T-helper 2 cell treated with Interferon-gamma antibody and Interleukin-4, amounts not matched to agents 5 μg/mL and 100 μg/mL, for 36 hours (primary cell): Measurements from ENCODE around the gene UNC119.

Source experiments
- DNase-seq: peaks from one replicate; pipeline ENCODE4 v3.0.0; 2021; ENCODE audit warnings: low spot score
- H3K27ac Mint-ChIP-seq: one replicate; pipeline ENCODE4 v1.8.0; 2021; ENCODE audit warnings: mild to moderate bottlenecking, mixed read lengths
- H3K27me3 Mint-ChIP-seq: one replicate; pipeline ENCODE4 v1.8.0; 2021; ENCODE audit warnings: low read depth, mixed read lengths
- H3K36me3 Mint-ChIP-seq: one replicate; pipeline ENCODE4 v1.8.0; 2021; ENCODE audit warnings: low read depth, mixed read lengths
- H3K4me1 Mint-ChIP-seq: one replicate; pipeline ENCODE4 v1.8.0; 2021; ENCODE audit warnings: low read depth, mixed read lengths
- H3K4me3 Mint-ChIP-seq: one replicate; pipeline ENCODE4 v1.8.0; 2022; ENCODE audit warnings: mild to moderate bottlenecking, moderate library complexity, mixed read lengths
- H3K9me3 Mint-ChIP-seq: one replicate; pipeline ENCODE4 v1.8.0; 2021; ENCODE audit warnings: mixed read lengths

Gene UNC119

GRCh38 chr17:28514561-28515002 lies 37.8 kb downstream of the UNC119 start:
- DNase-seq = no peak
- Mint-ChIP-seq H3K4me1 (no peaks in the 10 kb centered on the region), H3K27ac (no peak overlapping the region), H3K36me3 (no peaks in the 10 kb centered on the region), H3K27me3 (peaks cover 5% of the 10 kb centered on the region), H3K4me3 (no peak overlapping the region), H3K9me3 (no peaks in the 10 kb centered on the region)

- Mint-ChIP-seq H3K27me3 (peaks cover 4% of the 10 kb centered on the region), H3K4me1 (no peaks in the 10 kb centered on the region), H3K27ac (no peak overlapping the region), H3K9me3 (no peaks in the 10 kb centered on the region), H3K4me3 (no peak overlapping the region), H3K36me3 (no peaks in the 10 kb centered on the region)
- no peak for DNase-seq
Measured at GRCh38 chr17:28513476-28513875, 38.9 kb downstream of the UNC119 start.

GRCh38 chr17:28511858-28512461 lies 40.5 kb downstream of the UNC119 start:
- DNase-seq = no peak
- no peak overlapping the region for H3K27ac Mint-ChIP-seq
- H3K27me3 Mint-ChIP-seq = peaks cover 8% of the 10 kb centered on the region
- H3K4me1 Mint-ChIP-seq = no peaks in the 10 kb centered on the region
- H3K36me3 Mint-ChIP-seq = no peaks in the 10 kb centered on the region
- H3K4me3 Mint-ChIP-seq = no peak overlapping the region
- H3K9me3 Mint-ChIP-seq = no peaks in the 10 kb centered on the region

GRCh38 chr17:28509789-28510188 lies 42.6 kb downstream of the UNC119 start:
- no peaks in the 10 kb centered on the region for H3K9me3 Mint-ChIP-seq
- H3K4me1 Mint-ChIP-seq = no peaks in the 10 kb centered on the region
- H3K27me3 Mint-ChIP-seq = peaks cover 10% of the 10 kb centered on the region
- H3K27ac Mint-ChIP-seq = no peak overlapping the region
- H3K36me3 Mint-ChIP-seq = no peaks in the 10 kb centered on the region
- no peak for DNase-seq
- no peak overlapping the region for H3K4me3 Mint-ChIP-seq

- no peak for DNase-seq
- Mint-ChIP-seq H3K4me1 (no peaks in the 10 kb centered on the region), H3K27me3 (peaks cover 16% of the 10 kb centered on the region), H3K27ac (no peak overlapping the region), H3K36me3 (no peaks in the 10 kb centered on the region), H3K9me3 (no peaks in the 10 kb centered on the region), H3K4me3 (no peak overlapping the region)
Measured at GRCh38 chr17:28508211-28508724, 44.2 kb downstream of the UNC119 start.

- no peak overlapping the region for H3K27ac Mint-ChIP-seq
- H3K4me3 Mint-ChIP-seq = no peak overlapping the region
- no peaks in the 10 kb centered on the region for H3K4me1 Mint-ChIP-seq
- H3K36me3 Mint-ChIP-seq = no peaks in the 10 kb centered on the region
- peaks cover 16% of the 10 kb centered on the region for H3K27me3 Mint-ChIP-seq
- DNase-seq = no peak
- no peaks in the 10 kb centered on the region for H3K9me3 Mint-ChIP-seq
Measured at GRCh38 chr17:28507567-28508203, 44.7 kb downstream of the UNC119 start.

- DNase-seq = no peak
- no peaks in the 10 kb centered on the region for H3K36me3 Mint-ChIP-seq
- H3K27me3 Mint-ChIP-seq = peaks cover 16% of the 10 kb centered on the region
- H3K4me3 Mint-ChIP-seq = no peak overlapping the region
- no peaks in the 10 kb centered on the region for H3K9me3 Mint-ChIP-seq
- H3K4me1 Mint-ChIP-seq = no peaks in the 10 kb centered on the region
- H3K27ac Mint-ChIP-seq = no peak overlapping the region
Measured at GRCh38 chr17:28506763-28507487, 45.5 kb downstream of the UNC119 start.

- H3K27me3 Mint-ChIP-seq = peaks cover 16% of the 10 kb centered on the region
- H3K4me3 Mint-ChIP-seq = no peak within 1 kb of the TSS
- H3K4me1 Mint-ChIP-seq = no peaks in the 10 kb centered on the region
- no peaks in the 10 kb centered on the region for H3K9me3 Mint-ChIP-seq
- no peak for DNase-seq
- no peak within 1 kb of the TSS for H3K27ac Mint-ChIP-seq
- H3K36me3 Mint-ChIP-seq = no peaks in the 10 kb centered on the region
Measured at GRCh38 chr17:28505986-28506665, 46.3 kb downstream of the UNC119 start, which contains the start of gene FOXN1. FOXN1 (plus strand) TSS chr17:28506348; CDS start chr17:28523970, 17,622 bp downstream.

GRCh38 chr17:28503420-28503819 lies 49.0 kb downstream of the UNC119 start:
- Mint-ChIP-seq H3K36me3 (no peaks in the 10 kb centered on the region), H3K4me3 (no peak overlapping the region), H3K4me1 (no peaks in the 10 kb centered on the region), H3K27ac (no peak overlapping the region), H3K27me3 (peaks cover 12% of the 10 kb centered on the region), H3K9me3 (no peaks in the 10 kb centered on the region)
- no peak for DNase-seq

GRCh38 chr17:28501421-28502284 lies 50.8 kb downstream of the UNC119 start:
- H3K27me3 Mint-ChIP-seq = peaks cover 8% of the 10 kb centered on the region
- no peak overlapping the region for H3K27ac Mint-ChIP-seq
- H3K4me1 Mint-ChIP-seq = no peaks in the 10 kb centered on the region
- H3K9me3 Mint-ChIP-seq = no peaks in the 10 kb centered on the region
- H3K36me3 Mint-ChIP-seq = no peaks in the 10 kb centered on the region
- no peak overlapping the region for H3K4me3 Mint-ChIP-seq
- DNase-seq = no peak

- no peak for DNase-seq
- peaks cover 8% of the 10 kb centered on the region for H3K27me3 Mint-ChIP-seq
- no peak overlapping the region for H3K27ac Mint-ChIP-seq
- no peaks in the 10 kb centered on the region for H3K4me1 Mint-ChIP-seq
- H3K4me3 Mint-ChIP-seq = no peak overlapping the region
- no peaks in the 10 kb centered on the region for H3K9me3 Mint-ChIP-seq
- H3K36me3 Mint-ChIP-seq = no peaks in the 10 kb centered on the region
Measured at GRCh38 chr17:28500712-28501379, 51.6 kb downstream of the UNC119 start.

- no peak overlapping the region for H3K27ac Mint-ChIP-seq
- no peak overlapping the region for H3K4me3 Mint-ChIP-seq
- no peaks in the 10 kb centered on the region for H3K36me3 Mint-ChIP-seq
- peaks cover 6% of the 10 kb centered on the region for H3K27me3 Mint-ChIP-seq
- H3K9me3 Mint-ChIP-seq = no peaks in the 10 kb centered on the region
- no peak for DNase-seq
- H3K4me1 Mint-ChIP-seq = no peaks in the 10 kb centered on the region
Measured at GRCh38 chr17:28499684-28500357, 52.6 kb downstream of the UNC119 start.
